NCI-H2107 treated with DMSO at 0.1 percent for 48 hours (cell line): ENCODE results near the gene ZNF593.
A peak's percentile ranks its signal among the peaks of the same experiment; 100 is the strongest.

ENCODE experiments used
- DNase-seq: peaks from one replicate; lab custom pipeline; 2025; ENCODE audit not compliant: unreplicated experiment; lab: John Stamatoyannopoulos, UW

Gene ZNF593

DNA sequence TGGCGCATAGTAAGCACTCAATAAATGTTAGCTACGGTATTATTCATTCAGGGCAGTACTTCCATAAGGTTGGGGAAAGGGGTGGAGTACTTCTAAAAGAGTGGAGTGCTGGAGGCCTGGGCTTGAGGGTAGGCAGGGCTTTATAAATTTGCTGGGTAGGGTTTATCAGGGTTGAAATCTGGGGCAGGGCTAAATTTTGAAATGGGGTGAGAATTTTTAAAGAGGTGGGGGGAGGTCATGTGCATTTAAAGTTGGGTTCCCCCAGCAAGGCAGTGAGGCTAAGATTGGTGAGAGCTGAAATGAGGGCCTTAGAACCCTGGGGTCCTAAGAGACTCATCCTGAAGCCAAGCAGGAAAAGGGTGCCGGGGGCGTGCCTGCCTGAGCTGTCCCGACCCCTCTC, 30.7 kb downstream of the ZNF593 start:
- DNase-seq: no peak

GRCh38 chr1:26203642-26204318, 34.1 kb downstream of the ZNF593 start:
- no peak for DNase-seq

DNA sequence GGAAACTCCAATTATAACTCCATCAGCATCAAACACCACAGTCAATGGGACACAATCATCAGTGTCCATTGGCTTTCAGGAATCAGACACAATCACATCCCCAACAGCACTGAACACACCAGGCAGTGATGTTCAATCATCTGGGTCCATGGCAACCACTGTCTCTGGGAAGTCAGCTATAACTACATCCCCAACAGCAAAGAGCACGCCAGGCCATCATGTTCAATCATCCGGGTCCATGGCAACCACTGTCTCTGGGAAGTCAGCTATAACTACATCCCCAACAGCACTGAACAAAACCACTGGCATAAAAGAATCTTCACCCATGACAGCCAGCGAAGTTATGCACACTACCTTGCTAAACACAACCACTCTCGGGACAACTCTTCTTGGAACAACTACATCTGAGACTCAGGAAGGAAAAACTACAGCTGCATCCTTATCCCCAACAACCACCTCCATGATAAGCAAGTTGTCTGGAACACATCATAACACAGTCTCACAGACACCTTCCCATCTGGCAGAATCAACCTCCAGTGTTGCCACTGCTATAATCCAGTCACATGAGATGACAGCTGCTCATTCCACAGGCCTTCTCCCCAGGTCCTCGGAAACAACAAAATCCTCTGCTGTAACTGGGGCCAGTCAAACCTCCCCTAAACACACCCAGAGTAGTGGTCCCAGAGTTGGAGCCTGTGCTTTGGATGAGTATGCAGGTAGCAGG, 40.6 kb downstream of the ZNF593 start:
- DNase-seq: no peak

GRCh38 chr1:26212726-26213125, 43.0 kb downstream of the ZNF593 start:
- no peak for DNase-seq

DNA sequence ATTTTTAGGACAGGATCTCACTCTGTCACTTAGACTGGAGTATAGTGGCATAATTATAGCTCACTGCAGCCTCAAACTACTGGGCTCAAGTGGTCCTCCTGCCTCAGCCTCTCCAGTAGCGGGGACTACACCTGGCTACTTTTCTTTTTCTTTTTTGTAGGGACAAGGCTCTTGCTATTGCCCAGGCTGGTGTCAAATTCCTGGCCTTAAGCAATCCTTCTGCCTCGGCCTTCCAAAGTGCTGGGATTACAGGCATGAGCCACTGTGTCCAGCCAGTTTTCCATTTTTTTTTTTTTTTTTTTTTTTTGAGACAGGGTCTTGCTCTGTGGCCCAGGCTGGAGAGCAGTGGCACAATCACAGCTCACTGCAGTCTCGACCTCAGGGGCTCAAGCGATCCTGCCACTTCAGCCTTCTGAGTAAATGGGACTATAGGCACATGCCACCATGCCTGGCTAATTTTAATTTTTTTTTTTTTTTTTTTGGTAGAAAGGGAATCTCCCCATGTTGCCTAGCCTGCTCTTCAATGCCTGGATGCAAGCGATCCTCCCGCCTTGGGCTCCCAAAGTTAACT, 43.7 kb downstream of the ZNF593 start:
- no peak for DNase-seq

GRCh38 chr1:26215246-26215645, 45.5 kb downstream of the ZNF593 start:
- no peak for DNase-seq

DNA sequence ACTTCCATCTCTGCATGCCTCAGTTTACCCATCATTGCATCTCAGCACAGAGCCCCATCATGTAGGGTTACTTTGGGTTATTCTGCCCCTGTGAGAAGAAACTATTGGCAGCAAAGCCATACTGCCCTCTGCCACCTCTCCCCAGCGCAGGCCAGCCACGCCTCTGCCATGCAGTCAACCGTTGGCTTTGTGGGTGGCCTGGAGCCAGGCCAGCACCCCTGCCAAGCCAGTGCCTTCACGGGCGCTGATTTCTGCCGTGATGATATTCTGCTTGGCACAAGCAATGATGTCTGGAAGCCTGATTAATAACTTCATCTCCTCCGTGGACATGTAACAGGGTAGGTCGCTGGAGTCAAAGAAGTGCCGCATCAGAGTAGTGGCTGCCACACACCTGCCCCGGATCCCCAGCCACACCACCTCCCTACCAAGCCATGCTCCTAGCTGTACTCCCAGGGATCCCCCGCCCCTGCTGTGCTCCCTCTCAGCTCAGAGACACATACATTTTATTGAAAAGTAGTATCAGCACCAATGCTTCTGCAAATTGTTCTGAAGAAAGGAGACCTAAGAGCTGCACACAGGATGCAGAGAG, 49.3 kb downstream of the ZNF593 start:
- peak; percentile 15 for DNase-seq
